NCI-H1694 treated with DMSO at 0.1 percent for 48 hours (cell line): Measurements from ENCODE around the gene RGS3.

Source experiments
- DNase-seq: peaks from one replicate; lab custom pipeline; 2025; lab: John Stamatoyannopoulos, UW

RGS3 gene

DNA sequence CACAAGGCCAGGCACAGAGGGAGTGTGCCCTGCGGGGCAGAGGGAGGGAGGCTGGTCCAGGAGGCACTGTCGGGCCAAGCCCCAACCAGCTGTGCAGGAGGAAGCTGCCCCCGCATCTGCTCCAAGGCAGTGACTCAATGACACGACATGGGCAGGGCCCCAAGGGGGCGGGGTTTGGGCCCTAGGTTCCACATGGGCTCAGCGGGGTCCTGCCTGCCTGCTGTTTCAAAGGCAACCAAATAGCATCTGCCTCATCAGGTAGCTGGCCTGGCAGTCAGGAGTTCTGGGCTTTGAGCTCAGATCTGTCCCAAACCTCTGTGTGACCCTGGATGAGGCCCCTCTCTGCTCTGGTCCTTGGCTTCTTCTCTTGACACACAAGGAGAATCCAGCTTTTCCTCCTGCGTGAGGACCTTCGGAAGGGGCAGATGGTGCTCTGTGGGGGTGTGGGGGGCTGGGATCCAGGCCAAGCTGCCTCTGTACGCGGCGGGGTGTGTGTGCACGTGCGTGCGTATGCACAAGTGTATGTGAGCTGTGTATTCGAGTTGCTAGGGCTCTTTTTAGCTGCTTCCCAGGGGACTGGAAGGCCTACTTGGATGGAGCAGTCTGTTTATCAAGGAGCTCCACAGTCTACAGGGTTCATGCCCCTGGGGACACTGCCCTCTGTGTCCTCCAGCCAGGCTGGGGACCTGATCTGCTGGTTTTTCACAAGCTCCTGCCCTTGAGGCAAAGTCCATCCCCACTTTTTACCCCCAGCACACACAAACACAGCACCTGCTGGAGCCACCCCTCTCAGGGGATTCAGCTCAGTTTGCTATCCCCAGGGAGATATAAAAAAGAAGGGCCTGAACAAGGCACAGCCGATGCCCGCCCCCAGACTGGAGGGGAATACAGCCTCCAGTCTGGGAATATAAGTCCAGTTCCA, 138.9 kb downstream of the RGS3 start:
- DNase-seq: peak; percentile 93

DNA sequence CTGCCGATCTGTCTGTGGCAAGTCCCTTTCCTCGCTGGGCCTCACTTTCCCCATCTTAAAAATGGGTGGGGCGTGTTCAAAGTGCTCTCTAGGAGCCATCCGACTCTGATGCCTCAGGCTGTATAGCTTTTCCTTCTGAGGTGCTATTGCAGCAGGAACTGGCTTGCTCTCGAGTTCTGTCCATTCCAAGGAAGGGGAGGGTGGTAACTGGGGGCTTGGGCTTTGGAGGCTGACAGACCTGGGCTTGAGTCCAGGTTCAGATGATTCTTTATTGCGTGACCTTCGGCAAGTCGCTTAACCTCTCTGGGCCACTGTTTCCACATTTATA, 139.5 kb downstream of the RGS3 start:
- DNase-seq: no peak

DNA sequence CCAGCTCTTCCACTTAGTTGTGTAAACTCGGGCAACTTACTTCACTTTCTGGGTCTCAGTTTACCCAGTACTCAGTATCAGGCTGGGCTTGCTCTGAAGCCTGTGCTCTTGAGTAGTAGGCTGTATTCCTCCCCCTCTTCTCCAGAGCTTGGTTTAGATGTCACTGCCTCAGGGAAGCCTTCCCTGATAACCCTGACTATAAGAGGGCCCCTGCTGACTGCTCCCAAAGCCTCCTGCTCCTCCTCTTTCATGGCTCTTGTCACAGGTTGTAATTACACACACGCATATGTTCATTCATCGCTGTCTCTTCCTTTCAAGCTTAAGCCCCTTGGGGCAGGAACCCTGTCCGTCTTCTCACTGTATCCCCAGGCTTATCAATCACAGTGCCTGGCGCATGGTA, 140.2 kb downstream of the RGS3 start:
- DNase-seq: no peak

DNA sequence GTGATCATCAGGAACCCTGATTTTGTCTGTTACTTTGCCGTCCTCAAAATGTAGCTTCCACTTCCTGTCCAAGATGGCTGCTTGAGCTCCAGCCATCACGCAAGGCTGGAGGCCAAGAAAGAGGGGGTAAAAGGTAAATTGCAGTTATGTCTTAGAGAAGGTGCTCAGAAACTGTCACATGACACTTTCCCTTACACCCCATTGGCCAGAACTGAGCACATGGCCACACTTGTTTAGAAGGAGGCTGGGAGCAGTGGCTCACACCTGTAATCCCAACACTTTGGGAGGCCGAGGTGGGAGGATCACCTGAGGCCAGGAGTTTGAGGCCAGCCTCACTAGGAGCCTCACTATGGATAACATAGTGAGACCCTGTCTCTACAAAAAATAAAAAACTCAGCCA, 140.9 kb downstream of the RGS3 start:
- no peak for DNase-seq

DNA sequence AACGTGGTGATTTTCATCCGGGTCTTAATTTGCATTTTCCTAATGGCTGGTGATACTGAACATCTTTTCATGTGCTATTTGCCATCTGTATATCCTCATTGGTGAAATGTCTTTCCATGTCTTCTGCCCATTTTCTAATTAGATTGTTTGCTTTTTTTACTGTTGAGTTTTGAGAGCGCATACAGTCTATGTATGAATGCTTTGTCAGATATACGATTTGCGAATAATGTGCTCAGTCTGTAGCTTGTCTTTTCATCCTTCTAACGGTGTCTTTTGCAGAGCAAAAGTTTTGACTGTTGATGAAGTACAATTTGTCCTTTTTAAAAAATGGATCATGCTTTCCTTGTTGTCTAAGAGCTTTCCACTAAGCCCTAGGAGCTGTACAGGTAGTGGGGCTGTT, 143.0 kb downstream of the RGS3 start:
- no peak for DNase-seq

DNA sequence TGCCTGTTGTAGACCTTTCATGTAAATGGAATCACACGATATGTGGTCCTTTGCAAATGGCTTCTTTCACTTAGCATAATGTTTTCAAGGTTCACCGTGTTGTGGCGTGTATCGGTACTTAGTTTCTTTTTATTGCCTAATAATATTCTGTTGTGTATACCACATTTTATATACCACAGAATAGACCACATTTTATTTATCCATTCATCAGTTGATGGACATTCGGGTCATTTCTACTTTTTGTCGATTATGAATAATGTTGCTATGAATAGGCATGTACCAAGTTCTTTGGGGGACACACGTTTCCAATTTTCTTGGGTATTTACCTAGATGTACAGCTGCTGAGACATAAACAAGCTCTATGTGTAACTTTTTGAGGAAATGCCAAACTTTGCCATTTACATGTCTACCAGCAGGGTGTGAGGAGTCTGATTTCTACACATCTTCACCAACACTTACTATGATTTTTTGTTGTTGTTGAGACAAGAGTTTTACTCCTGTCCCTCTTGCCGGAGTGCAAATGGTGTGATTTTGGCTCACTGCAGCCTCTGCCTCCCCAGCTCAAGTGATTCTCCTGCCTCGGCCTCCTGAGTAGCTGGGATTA, 144.7 kb downstream of the RGS3 start:
- DNase-seq: no peak

DNA sequence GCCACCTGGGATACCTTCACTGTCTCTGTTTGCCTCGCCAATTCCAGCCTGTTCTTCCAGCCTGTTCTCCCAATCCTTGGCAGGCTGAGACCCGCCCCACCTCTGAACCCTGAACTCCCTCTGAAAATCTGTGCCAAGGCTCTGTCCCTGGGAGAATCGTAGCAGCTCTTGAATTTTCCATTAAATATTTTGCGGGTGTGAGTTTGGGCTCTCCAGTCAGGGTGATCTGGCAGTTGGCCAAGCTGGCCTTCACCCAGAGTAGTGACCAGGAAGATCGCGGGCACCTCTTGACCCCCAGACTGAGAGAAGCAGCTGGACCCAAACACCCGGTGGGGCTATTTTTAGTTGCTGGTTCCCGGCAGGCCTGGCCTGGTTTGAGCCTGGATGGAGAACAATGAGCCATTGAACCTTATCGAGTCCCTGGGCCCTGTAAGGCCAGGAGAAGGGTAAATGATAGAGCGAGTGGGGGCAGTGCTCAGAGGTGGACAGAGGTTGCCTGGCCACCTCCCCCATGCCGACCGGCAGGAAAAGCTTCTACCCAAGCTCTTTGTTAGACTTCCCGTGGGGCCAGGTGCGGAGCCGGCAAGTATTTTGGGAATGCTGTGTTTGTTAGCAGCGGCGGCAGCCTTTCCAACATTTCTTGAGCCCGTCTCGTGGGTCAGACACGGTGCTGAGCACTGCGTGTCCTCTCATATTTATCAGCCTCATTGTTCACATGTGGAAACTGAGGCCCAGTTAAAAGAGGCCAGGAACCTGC, 146.2 kb downstream of the RGS3 start:
- DNase-seq: no peak

DNA sequence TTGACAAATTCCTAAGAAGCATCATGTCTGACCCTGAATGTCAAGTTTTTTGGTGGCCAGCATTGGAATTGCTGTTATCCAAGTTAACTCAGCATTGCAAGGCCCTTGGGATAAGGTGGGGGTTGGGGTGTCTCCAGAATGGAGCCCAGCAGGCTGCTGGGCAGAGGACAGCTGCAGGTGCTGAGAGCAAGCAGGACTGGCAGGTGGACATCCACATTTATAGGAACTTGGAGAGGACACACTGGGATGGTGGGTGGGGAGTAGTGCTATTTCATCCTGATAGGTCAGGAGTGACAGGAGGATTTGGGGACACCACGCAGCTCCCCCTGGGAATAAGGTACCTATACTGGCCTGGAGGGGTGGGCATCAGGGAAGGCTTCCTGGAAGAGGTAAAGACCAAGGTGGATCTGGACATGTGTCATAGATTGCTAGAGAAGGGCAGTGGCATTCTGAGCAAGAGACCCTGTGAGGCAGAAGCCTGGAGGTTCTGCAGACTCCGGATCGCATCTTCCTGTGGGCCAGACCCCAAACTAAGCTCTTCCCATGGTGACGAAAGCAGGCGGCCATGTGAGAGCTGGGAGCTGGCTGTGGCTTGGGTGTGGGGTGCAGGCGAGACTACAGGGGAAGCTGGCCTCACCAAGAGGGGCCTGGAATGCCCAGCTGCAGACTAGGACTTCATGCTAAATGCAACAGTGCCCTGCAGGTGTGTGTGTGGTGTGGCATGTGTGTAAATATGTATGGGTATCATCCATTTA, 148.1 kb downstream of the RGS3 start:
- DNase-seq: no peak

DNA sequence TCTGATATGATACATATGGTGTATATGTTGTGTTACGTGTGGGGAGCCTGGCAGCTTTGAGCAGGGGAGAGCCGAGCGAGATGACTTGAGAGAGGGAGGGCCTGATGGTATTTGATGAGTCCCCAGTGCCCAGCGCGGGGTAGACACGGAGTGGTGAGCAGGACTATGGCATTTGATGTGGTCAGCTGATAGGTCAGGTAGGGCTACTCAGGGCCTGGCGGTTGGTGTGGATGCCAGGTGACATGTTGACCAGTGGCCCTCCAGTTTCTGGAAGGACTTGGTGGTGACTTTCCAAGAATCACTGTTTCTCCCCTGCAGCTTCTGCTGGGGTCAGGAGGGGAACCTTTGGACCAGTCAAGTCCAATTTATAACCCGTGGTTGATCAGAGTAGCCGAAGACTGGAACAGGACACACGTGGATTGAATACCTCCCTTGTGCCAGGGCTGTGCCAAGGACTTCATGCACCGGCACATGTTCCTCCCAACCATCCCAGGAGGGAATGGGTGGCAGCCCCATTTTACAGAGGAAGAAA, 148.8 kb downstream of the RGS3 start:
- no peak for DNase-seq

DNA sequence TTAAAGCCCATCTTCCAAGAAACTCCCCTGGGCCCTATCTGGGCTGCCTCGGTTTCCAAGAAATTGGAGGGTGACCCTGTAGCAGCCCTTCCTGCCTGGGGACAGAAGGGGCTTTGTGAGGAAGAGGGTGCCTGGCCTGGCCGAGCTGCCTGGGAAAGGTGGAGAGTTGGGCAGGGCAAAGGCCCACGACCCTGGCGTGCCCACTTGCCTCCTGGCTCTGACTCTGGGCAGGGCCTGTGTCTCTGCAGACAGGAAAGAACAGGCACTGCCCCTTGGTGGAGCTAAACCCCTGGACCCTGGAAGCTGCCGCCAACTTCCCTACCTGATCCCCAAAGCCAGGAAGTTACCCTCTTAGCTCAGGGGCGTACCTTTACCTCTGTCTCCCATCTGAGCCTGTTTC, 149.3 kb downstream of the RGS3 start:
- no peak for DNase-seq

DNA sequence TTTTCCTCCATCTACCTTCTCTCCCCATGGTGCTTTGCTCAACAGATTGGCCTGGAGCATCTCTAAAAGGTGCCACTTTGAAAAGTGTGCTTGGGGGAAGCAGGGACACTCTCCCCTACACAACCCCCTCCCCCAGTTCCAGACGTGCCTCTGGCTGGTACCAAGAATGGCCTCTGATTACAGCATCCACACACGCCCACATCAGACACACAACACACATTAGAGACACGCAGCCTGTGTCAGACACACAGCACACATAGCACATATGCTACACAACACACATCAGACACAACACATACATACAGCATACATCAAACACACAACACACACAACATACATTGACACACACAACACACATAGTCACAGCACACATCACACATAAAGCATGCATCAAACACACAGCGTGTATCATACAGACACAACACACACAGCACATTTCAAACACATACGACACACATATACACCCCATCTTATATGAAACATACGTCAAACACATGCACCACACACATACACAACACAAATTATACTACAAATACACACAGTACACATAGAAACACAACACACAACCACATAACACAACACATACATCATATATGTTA, 150.4 kb downstream of the RGS3 start:
- DNase-seq: no peak

DNA sequence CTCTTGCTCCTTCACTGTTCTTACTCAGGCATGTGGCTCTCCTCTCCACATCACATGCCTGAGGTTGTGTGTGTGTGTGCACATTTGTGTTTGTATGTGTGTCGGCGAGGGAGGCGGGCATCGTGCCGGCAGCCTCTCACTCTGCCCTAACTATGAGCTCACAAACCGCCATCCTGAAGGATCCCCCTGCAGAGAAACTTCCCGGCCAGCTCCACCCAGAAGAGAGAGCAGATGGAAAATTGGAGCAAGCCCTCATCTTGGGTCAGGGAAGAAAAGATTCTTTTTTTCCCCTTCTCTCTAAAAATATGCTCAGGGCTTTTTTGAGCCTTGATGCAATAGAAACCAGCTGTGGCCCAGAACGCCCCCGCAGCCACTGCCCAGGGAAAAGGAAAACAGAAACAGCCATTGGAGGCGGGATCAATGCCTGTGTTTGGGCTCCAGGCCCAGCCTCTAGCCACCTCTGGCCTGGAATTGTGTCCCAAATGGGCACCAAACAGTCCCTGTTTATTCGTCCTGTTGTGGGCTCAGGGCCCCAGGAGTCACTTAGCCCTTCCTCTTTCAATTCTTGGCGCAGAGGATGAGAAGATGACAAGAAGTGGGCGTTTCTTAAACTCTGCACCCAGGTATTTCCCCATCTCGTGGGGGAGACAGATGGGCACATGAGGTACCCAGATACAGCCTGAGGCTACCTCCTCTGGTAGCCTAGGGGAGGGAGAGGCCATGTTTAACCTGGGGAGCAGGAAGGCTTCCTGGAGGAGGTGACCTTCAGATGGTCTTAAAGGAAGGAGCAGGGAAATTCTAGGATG, 151.5 kb downstream of the RGS3 start:
- DNase-seq: no peak

DNA sequence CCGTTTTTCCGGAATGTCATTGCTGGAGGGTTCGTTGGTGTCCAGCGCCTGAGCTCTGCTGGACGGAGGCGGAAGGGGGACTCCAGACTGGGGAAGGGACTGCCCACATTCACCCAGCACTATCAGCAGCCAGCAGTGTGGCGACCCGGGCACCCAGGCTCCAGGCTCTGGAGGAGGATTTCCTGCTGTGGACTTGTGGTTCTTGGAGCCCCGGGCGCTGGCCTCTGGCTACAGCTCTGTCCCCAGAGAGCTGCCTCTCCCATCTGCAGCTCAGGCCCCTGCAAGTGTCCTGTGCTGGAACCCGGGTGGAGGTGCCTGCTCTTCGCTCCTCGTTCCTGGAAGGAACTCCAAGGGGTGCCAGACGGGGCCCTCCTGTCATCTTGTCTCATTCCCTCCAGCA, 152.6 kb downstream of the RGS3 start:
- DNase-seq: no peak

DNA sequence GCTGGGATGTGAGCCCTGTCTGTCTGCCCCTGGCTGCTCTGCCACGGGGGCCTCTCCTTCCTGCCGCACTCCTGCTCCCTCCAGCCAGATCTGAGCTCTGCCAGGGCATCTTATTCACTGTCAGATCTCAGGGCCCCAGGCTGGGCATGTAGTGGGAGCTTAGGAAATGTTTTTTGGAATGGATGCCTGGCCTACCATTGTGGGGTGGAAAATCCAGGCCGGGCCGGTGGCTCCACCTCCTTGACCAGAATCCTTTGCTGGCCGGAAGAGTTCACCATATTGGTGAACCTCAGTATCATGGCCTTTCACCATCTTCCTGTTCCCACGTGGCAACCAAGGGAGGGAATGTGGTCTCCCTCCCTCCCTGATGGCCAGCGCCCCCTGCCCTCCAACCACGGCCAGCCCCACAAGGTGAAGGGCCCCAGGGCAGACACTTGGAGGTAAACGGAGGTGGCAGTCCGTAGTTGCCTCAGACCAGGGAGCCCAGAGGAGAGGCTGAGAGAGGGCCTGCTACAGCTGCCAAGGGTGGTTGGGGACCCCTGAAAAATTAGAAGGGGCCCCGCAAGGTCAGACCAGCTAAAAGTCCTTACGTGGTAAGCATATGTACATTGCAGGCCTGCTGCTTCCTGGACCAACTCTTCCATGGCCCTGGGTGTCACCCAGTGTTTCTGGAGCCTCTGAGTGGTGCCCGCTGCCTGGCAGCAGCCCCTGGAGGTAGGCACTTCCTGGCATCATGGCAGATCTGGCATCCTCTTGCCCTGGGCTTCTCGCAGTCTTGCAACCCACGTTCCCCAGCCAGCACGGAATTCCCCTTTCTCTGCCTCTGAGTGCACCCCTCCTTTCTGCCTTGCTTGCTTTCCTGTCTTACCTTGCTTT, 153.3 kb downstream of the RGS3 start:
- DNase-seq: no peak

DNA sequence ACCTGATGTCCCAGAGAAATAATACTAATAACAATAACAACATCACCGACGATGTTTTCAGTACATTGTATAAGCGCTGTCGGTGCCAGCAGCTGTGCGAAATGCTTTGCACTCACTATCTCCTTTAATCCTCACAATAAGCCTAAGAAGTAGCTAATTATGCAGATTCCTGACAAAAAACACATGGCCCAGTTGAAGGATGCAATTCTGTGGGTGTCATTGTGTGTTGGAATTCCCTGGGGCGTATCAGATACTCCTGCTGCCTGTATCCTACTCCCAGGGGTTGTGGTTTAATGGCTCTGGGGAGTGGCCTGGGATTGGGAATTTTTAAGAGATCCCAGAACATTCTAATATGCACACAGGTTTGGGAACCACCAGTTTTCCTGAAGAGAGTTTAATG, 154.0 kb downstream of the RGS3 start:
- no peak for DNase-seq

DNA sequence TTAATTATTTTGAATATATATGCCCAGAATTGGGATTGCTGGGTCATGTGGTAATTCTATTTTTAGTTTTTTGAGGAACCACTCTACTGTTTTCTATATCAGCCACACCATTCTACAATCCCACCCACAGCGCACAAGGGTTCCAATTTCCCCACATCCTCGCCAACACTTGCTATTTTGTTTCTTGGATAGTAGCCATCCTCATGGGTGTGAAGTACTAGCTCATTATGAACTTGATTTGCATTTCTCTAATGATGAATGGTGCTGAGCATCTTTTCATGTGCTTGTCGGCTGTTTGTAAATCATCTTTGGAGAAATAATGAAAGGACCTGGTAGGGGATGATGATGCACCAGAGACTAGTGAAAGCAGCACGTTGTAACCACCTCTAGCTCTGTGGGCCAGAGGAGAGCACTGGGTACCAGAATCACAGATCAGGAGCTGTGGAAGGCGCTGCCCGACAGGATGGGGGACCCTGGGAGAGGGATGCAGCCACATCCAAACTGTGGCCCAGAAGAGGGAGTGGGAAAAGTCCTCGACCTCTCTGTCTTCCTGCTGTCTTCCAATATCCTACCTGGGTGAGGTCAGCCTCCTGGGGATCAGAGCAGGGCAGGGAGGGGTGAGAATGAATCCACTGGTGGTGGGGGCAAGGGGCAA, 155.4 kb downstream of the RGS3 start:
- no peak for DNase-seq

DNA sequence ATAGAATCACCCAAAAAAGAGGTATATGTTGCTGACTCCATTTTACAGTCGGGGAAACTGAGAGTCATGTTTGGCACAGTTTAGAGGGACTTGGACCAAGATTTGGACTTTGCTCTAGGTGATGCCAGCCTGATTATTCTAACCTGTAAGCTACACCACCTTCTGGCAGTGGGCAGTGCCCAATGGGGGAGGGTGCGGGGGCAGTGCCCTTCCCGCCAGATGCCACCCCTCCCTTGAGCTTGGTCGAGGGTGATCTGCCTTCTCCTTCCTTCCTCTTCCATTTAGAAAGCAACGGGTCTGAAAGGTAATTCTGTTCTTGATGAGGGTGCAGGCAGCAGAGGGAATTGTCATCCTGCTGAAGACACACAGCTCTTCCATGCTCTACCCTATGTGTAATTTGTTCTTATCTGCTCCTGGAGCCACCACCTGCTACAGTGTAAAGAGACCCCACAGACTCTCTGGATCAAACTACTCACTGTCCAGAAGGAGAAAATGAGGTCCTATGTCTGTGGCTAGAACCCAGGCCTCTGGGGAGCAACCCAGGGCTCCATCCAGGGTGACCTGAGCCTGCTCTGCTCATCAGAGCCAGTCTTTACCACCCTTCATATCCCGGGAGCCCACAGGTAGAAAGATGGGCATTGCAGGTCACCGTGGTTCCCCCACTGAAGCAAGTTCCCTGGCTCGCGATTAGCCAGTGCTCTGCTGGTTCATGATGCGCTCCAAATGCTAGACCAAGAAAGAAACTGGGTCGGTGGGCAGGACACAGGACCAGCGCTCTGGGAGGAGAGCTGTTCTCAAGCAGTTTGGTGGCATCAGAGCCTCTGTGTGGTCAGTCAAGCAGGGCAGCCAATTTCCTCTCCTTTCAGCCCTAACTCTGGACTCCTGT, 156.2 kb downstream of the RGS3 start:
- no peak for DNase-seq
